GM21526 (cell line): ENCODE measurements around the gene FITM2.
A peak's percentile ranks its signal among the peaks of the same experiment; 100 is the strongest.
"Not testable (repeated sequence)": the region's sequence is repeated elsewhere in the genome, so short reads cannot be mapped to it uniquely, and the experiment has no call there.

Experiments used
- ATAC-seq: cut with Tn5 transposase; IDR thresholded peaks from one replicate; pipeline ENCODE4 v1.9.1; 2021; ENCODE audit warnings: moderate library complexity; ENCODE audit not compliant: unreplicated experiment, low FRiP score

FITM2 gene

GRCh38 chr20:44334709-44335108 is 23.7 kb upstream of the FITM2 start:
- no peak for ATAC-seq

GRCh38 chr20:44334306-44334705 is 23.3 kb upstream of the FITM2 start:
- no peak for ATAC-seq

DNA sequence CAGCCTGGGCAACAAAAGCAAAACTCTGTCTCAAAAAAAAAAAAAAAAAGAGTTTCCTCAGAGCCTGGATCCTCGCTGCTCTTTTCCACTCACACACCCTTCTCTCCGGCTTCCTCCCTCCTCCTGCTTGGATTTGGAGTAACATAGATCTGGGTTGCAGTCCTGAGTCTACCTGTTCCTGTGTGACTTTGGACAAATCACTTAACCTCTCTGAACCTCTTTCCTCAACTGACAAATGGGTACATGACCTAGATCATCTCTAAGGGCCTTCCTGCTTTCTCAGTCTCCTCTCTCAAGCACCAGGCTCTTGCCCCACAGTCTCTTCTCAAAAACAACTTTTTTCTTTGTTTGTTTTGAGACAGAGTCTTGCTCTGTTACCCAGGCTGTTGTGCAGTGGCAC is 20.2 kb upstream of the FITM2 start:
- ATAC-seq: no peak

GRCh38 chr20:44328428-44328827 is 17.4 kb upstream of the FITM2 start:
- ATAC-seq: no peak

DNA sequence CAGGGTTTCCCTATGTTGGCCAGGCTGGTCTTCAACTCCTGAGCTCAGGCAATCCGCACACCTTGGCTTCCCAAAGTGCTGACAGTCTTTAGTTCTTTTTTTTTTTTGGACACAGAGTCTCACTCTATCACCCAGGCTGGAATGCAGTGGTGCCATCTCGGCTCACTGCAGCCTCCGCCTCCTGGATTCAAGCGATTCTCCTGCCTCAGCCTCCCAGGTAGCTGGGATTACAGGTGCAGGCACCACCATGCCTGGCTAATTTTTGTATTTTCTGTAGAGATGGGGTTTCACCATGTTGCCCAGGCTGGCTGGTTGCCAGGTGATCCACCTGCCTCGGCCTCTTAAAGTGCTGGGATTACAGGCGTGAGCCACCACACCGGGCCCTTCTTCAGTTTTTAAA is 16.7 kb upstream of the FITM2 start:
- ATAC-seq: not testable (repeated sequence)

GRCh38 chr20:44326391-44327159 is 15.6 kb upstream of the FITM2 start:
- no peak for ATAC-seq

- no peak for ATAC-seq
These were observed 13.3 kb upstream of the FITM2 start for GRCh38 chr20:44324343-44324742.

- ATAC-seq: no peak
These were observed 8.9 kb upstream of the FITM2 start for GRCh38 chr20:44319839-44320422.

DNA sequence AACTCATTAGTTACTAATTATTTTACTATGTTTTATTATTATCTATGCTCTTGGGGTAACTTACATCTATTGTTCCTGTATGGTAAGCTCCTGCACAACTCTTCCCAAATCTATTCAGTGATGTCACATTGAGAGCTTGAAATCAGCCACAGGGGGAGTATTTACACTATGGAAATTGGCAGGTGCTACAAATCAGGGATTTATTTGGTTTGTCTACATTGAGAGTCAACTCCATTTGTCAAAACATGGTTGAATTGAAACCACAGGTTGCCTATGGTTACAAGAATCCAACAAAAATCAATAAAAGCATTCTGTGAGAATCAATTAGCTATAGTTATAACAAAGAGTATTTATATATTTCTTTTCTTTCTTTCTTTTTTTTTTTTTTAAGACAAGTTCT is 3.9 kb upstream of the FITM2 start:
- no peak for ATAC-seq

- ATAC-seq: peak; percentile 14
These were observed 989 bp downstream of the FITM2 start for GRCh38 chr20:44309763-44310663.

- ATAC-seq: no peak
These were observed 4.1 kb downstream of the FITM2 start for GRCh38 chr20:44306927-44307326.

DNA sequence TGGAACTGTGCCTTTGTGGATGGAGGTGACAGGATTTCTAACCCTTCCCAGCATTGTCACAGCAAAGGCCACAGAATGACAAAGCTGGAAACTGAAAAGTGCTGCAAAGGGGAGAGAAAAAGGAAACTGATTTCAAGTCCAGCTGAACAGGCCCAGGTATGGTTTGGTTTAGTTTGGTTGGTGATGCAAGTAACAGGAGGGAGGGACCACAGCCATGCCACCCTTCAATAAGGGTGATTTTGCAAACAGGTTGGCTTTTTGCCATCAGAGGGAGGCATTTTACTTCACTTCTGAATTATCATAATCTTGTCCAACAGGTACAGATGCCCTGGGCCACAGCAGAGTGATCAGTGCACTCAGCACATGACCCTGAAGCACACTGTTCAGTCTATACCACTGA is 6.6 kb downstream of the FITM2 start:
- ATAC-seq: no peak

- no peak for ATAC-seq
These were observed 8.3 kb downstream of the FITM2 start for GRCh38 chr20:44302736-44303135.

DNA sequence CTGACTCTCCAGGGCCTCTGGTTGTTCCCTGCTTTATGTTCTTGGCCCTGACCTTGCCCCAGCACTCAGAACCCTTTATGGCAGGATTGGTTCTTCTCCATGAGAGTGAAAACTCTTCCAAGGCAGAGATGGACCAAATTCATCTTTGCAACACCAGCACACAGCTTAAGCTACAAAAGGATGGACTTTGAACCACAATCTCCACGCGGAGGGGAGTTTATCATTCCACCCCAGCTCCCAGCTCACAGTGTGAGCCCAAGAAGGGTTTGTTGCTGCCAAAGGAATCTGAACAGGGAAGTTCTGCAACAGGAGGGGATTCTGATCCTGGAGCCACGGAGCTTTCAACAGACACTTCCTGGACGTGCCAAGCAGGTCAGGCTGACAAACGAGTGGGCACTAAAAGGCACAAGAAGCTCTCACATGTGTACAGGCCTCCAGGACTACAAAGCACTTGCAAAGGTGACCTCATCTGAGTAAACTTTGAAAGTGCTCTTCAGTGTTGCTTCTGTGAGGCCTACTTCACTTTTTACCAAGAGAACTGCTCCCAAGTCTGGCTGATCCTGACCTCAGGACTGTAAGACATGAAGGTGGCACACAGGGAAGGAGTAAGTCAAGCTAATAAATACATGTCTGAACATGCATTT is 8.9 kb downstream of the FITM2 start:
- ATAC-seq: no peak

GRCh38 chr20:44301285-44301684 is 9.7 kb downstream of the FITM2 start:
- no peak for ATAC-seq

- not testable (repeated sequence) for ATAC-seq
These were observed 11.9 kb downstream of the FITM2 start for GRCh38 chr20:44299011-44299535.

- no peak for ATAC-seq
These were observed 13.3 kb downstream of the FITM2 start for GRCh38 chr20:44297721-44298120.

DNA sequence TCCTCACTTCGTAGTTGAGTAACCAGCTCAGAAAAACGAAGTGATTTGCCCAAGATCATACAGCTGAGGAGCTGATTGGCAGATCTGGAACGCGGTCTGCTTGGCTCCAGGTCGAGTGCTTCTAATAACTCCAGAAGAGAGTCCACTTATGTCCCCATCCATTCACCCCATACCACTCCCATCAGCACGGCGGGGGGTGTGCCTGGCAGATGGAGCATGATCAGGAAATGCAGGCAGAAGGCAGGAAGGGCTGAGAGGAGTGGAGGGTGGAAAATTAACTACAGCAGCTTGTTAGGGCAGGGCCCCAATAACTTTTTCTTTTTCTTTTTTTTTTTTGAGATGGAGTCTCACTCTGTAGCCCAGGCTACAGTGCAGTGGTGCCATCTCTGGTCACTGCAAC is 15.0 kb downstream of the FITM2 start:
- ATAC-seq: no peak

DNA sequence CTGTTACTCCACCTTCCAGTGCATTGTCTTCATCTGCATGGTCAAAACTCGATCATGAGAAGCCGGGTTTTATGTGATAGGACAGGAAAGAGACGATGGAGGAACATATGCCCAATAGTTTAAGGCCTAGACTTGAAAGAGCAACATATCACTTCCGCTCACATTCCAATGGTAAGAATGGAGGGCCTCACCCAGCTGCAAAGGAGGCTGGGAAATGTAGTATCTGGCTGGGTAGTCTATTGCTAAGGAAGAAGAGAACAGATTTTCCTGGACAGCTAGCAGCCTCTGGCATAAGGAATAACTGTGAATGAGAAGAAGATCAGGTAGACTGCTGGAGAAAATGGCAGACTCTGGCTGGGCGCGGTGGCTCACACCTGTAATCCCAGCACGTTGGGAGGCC is 19.2 kb downstream of the FITM2 start:
- ATAC-seq: no peak

DNA sequence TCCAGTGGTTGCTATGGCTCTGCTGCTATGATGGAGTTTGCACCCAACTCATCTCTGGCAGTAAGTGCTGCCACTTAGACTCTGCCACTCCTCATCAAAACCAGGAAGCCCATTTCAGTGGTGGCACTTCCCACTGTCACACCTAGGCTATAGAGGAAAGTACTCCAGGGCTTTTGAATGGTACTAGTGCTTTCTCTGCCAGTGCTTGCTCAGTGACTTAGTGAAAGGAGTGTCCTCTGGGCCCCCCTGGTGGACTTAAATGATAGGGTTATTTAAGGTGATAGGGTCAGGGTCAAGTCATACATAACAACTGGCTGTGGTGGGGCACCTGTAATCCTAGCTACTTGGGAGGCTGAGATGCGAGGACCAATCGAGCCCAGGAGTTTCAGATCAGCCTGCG is 22.8 kb downstream of the FITM2 start:
- ATAC-seq: no peak
